HepG2 (cell line): ENCODE data around the gene HEXIM1. TPM values are rescaled to one million over a fixed set of nuclear protein-coding genes. Genes with fewer than 3 reads are reported as not detected.

ENCODE experiments used
- AGO1 ChIP-seq: fragments of 200-400 bp; formaldehyde crosslinking; IDR thresholded peaks from 2 replicates; pipeline ENCODE4 v1.6.1; 2017; ENCODE audit warnings: mild to moderate bottlenecking, low read depth, low read length, moderate library complexity; ENCODE audit not compliant: poor library complexity, severe bottlenecking
- DNMT1 ChIP-seq: sonication (generic); formaldehyde crosslinking; IDR thresholded peaks from 2 replicates; pipeline ENCODE4 v1.5.1; 2020; ENCODE audit warnings: mild to moderate bottlenecking, missing genetic modification reagents
- FOXO1 ChIP-seq: sonication (generic); formaldehyde crosslinking; IDR thresholded peaks from 2 replicates; pipeline ENCODE4 v1.4.0; 2020; ENCODE audit warnings: missing genetic modification reagents
- HMGXB3 ChIP-seq: sonication (generic); formaldehyde crosslinking; IDR thresholded peaks from 2 replicates; pipeline ENCODE4 v1.4.0; 2020; ENCODE audit warnings: missing genetic modification reagents, borderline replicate concordance
- NR1H2 ChIP-seq: sonication (generic); formaldehyde crosslinking; IDR thresholded peaks from 2 replicates; pipeline ENCODE4 v1.8.1; 2022; ENCODE audit warnings: low read depth, missing genetic modification reagents, borderline replicate concordance
- TRIM22 ChIP-seq: fragments of 450-650 bp; IDR thresholded peaks from 2 replicates; pipeline ENCODE4 v1.6.1; 2017
- USF2 ChIP-seq, 2 experiments: sonication (generic) in 1 of 2; formaldehyde crosslinking in 1 of 2; IDR thresholded peaks; 2 replicates each; pipeline versions ENCODE4 v1.5.1 to v1.6.1; 2011 to 2020; ENCODE audit warnings: borderline replicate concordance in 1 of 2, low read depth in 1 of 2, low read length in 1 of 2, mild to moderate bottlenecking in 1 of 2, missing genetic modification reagents in 1 of 2, moderate library complexity in 1 of 2
- ZNF652 ChIP-seq: IDR thresholded peaks from 2 replicates; pipeline ENCODE4 v1.6.1; 2016; ENCODE audit warnings: low read depth, borderline replicate concordance
- ZNF891 ChIP-seq: sonication (generic); formaldehyde crosslinking; IDR thresholded peaks from 2 replicates; pipeline ENCODE4 v1.5.0; 2020; ENCODE audit warnings: mild to moderate bottlenecking, missing genetic modification reagents
- ZSCAN29 ChIP-seq: sonication (generic); formaldehyde crosslinking; conservative IDR thresholded peaks from 2 replicates; pipeline ENCODE4 v1.4.0; 2020; ENCODE audit warnings: mild to moderate bottlenecking, missing genetic modification reagents
- polyA plus RNA-seq, 8 experiments: library from polyadenylated mRNA; depleted of rRNA in 3 of 8; stranded (reverse) in 7 of 8; unstranded in 1 of 8; fragments of >200 nt; fragmentation: Illumina TruSeq in 4 of 8; extraction: Trizol in 4 of 8; gene quantifications; 2 replicates each; pipeline versions ENCODE4 v1.2.1 to v1.2.3, GENCODE V29; 2011 to 2016; ENCODE audit warnings: low read depth in 4 of 8, missing spikeins in 1 of 8, mixed read lengths in 1 of 8; ENCODE audit not compliant: insufficient read depth in 1 of 8
- total RNA-seq, 5 experiments: library from RNA; depleted of rRNA; stranded (reverse); fragments of >200 nt; fragmentation: Illumina TruSeq; extraction: Trizol; gene quantifications; 2 replicates each; pipeline ENCODE4 v1.2.3, GENCODE V29; 2016; ENCODE audit warnings: low read depth in 1 of 5
- TF ChIP-seq, protein P1 (sequence below): sonication (generic); formaldehyde crosslinking; IDR thresholded peaks from 2 replicates; pipeline ENCODE4 v1.4.0; 2020; ENCODE audit warnings: mild to moderate bottlenecking, missing genetic modification reagents
- TF ChIP-seq, protein P2 (sequence below): sonication (generic); formaldehyde crosslinking; IDR thresholded peaks from 2 replicates; pipeline ENCODE4 v1.4.0; 2020; ENCODE audit warnings: missing genetic modification reagents, low read depth, mild to moderate bottlenecking, borderline replicate concordance
- TF ChIP-seq, protein P3 (sequence below): sonication (generic); formaldehyde crosslinking; IDR thresholded peaks from 2 replicates; pipeline ENCODE4 v1.5.0; 2020; ENCODE audit warnings: missing genetic modification reagents

Gene HEXIM1
- total and polyA plus RNA-seq, 2 of the 13 experiments (the other 11 are each of a cell fraction or from before 2014, with no cell fraction given), result 10.5 to 16.6 TPM

GRCh38 chr17:45131616-45132319 lies 16.5 kb upstream of the HEXIM1 start (continued):
- no peak for TF ChIP-seq HMGXB3 (CRISPR knock-in tag)
- TF ChIP-seq ZNF891, result peak; percentile 55
- no peak for TF ChIP-seq FOXO1
- TF ChIP-seq, protein P1, sequence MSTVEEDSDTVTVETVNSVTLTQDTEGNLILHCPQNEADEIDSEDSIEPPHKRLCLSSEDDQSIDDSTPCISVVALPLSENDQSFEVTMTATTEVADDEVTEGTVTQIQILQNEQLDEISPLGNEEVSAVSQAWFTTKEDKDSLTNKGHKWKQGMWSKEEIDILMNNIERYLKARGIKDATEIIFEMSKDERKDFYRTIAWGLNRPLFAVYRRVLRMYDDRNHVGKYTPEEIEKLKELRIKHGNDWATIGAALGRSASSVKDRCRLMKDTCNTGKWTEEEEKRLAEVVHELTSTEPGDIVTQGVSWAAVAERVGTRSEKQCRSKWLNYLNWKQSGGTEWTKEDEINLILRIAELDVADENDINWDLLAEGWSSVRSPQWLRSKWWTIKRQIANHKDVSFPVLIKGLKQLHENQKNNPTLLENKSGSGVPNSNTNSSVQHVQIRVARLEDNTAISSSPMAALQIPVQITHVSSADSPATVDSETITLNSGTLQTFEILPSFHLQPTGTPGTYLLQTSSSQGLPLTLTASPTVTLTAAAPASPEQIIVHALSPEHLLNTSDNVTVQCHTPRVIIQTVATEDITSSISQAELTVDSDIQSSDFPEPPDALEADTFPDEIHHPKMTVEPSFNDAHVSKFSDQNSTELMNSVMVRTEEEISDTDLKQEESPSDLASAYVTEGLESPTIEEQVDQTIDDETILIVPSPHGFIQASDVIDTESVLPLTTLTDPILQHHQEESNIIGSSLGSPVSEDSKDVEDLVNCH (CRISPR knock-in tag), result no peak
- no peak for TF ChIP-seq ZNF652
- TF ChIP-seq, protein P2, sequence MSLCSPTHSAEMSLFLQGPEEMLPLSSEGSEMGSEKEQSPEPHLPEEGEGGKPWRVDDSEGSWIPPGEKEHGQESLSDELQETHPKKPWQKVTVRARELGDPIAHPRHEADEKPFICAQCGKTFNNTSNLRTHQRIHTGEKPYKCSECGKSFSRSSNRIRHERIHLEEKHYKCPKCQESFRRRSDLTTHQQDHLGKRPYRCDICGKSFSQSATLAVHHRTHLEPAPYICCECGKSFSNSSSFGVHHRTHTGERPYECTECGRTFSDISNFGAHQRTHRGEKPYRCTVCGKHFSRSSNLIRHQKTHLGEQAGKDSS, result peak; percentile 77; the same call in 1 of the 2 replicates
- peak; percentile 66 for TF ChIP-seq AGO1
- TF ChIP-seq ZSCAN29 (CRISPR knock-in tag), result no peak
- TF ChIP-seq TRIM22, result no peak
- TF ChIP-seq, protein P3, sequence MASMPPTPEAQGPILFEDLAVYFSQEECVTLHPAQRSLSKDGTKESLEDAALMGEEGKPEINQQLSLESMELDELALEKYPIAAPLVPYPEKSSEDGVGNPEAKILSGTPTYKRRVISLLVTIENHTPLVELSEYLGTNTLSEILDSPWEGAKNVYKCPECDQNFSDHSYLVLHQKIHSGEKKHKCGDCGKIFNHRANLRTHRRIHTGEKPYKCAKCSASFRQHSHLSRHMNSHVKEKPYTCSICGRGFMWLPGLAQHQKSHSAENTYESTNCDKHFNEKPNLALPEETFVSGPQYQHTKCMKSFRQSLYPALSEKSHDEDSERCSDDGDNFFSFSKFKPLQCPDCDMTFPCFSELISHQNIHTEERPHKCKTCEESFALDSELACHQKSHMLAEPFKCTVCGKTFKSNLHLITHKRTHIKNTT (CRISPR knock-in tag), result no peak
- TF ChIP-seq USF2 (IDR thresholded peaks at IDR 0.05; ENCODE audit: low read depth, low read length), result no peak
- no peak for TF ChIP-seq USF2 (CRISPR knock-in tag; IDR thresholded peaks at IDR 0.05; ENCODE audit: borderline replicate concordance)
- no peak for TF ChIP-seq DNMT1 (CRISPR knock-in tag)
- no peak for TF ChIP-seq NR1H2
